Kidney epithelial cell (primary cell): Measurements from ENCODE around the gene COX5A. TPM values are rescaled to one million over a fixed set of nuclear protein-coding genes. Genes with fewer than 3 reads are reported as not detected.

Experiments
- DNase-seq: peaks from one replicate; pipeline ENCODE4 v3.0.0-alpha.2; 2010; ENCODE audit warnings: low read depth
- H3K27me3 ChIP-seq: 2 replicates; pipeline ENCODE4 v1.6.0; 2011; ENCODE audit warnings: low read length; ENCODE audit not compliant: control insufficient read depth, insufficient read depth
- H3K36me3 ChIP-seq: 2 replicates; pipeline ENCODE4 v1.5.1; 2011; ENCODE audit warnings: low read length; ENCODE audit not compliant: control insufficient read depth, insufficient read depth
- H3K4me3 ChIP-seq: 2 replicates; pipeline ENCODE4 v1.5.1; 2011; ENCODE audit warnings: low read depth, mild to moderate bottlenecking, control low read depth, low read length
- CTCF ChIP-seq: IDR thresholded peaks from 2 replicates; pipeline ENCODE4 v1.5.1; 2011; ENCODE audit warnings: mild to moderate bottlenecking, moderate library complexity, low read length, control low read depth, inconsistent platforms; ENCODE audit not compliant: insufficient read depth, poor library complexity, severe bottlenecking
- total RNA-seq: library from RNA; depleted of rRNA; stranded (reverse); fragments of >200 nt; gene quantifications from 2 replicates; pipeline ENCODE4 v1.2.3, GENCODE V29; 2015

COX5A gene
- total RNA-seq, 1 donor from 2014 or later: 136 TPM

- H3K36me3 ChIP-seq: no peaks in the 10 kb centered on the region
- H3K4me3 ChIP-seq: no peak overlapping the region
- no peak for DNase-seq
- no peak for TF ChIP-seq CTCF
- no peaks in the 10 kb centered on the region for H3K27me3 ChIP-seq
These were observed 39.7 kb upstream of the COX5A start for GRCh38 chr15:74977599-74977998.

- no peak overlapping the region for H3K4me3 ChIP-seq
- no peak for DNase-seq
- H3K36me3 ChIP-seq: no peaks in the 10 kb centered on the region
- no peaks in the 10 kb centered on the region for H3K27me3 ChIP-seq
- no peak for TF ChIP-seq CTCF
These were observed 38.3 kb upstream of the COX5A start for GRCh38 chr15:74976159-74976558.

GRCh38 chr15:74967670-74968069, 29.8 kb upstream of the COX5A start:
- H3K27me3 ChIP-seq: no peaks in the 10 kb centered on the region
- TF ChIP-seq CTCF: no peak
- no peak for DNase-seq
- H3K4me3 ChIP-seq: no peak overlapping the region
- no peaks in the 10 kb centered on the region for H3K36me3 ChIP-seq

GRCh38 chr15:74964794-74965193, 26.9 kb upstream of the COX5A start:
- H3K4me3 ChIP-seq: no peak overlapping the region
- TF ChIP-seq CTCF: no peak
- DNase-seq: no peak
- no peaks in the 10 kb centered on the region for H3K36me3 ChIP-seq
- no peaks in the 10 kb centered on the region for H3K27me3 ChIP-seq

GRCh38 chr15:74963213-74963612, 25.3 kb upstream of the COX5A start:
- Histone ChIP-seq H3K36me3 (no peaks in the 10 kb centered on the region), H3K27me3 (peaks cover 5% of the 10 kb centered on the region), H3K4me3 (no peak overlapping the region)
- no peak for TF ChIP-seq CTCF
- DNase-seq: no peak

GRCh38 chr15:74962671-74963070, 24.8 kb upstream of the COX5A start:
- no peak overlapping the region for H3K4me3 ChIP-seq

More at GRCh38 chr15:74962671-74963070, 24.8 kb upstream of the COX5A start:
- Histone ChIP-seq H3K36me3 (no peaks in the 10 kb centered on the region), H3K27me3 (peaks cover 7% of the 10 kb centered on the region)
- no peak for TF ChIP-seq CTCF
- no peak for DNase-seq
